Heart right ventricle (tissue), 16 donors: ENCODE results near the gene INCA1. TPM values are rescaled to one million over a fixed set of nuclear protein-coding genes. Genes with fewer than 3 reads are reported as not detected.

Source experiments
- ATAC-seq, 8 donors: fragments of 200-7000 bp; cut with Tn5 transposase; one replicate each; pipeline ENCODE4 v1.9.1; 2020; ENCODE audit warnings: mild to moderate bottlenecking in 8 of 8, moderate library complexity in 8 of 8, moderate number of reproducible peaks in 1 of 8
- DNase-seq, 2 donors: peaks; one replicate each; pipeline ENCODE4 v3.0.0-alpha.2; 2020
- H3K27ac ChIP-seq, 10 donors: fragments of 200-600 bp; sonication (generic) in 2 of 10; one replicate each; pipeline versions ENCODE4 v1.5.0 to v1.8.0; 2020 to 2022; ENCODE audit warnings: mild to moderate bottlenecking in 3 of 10
- H3K27me3 ChIP-seq, 7 donors: fragments of 200-600 bp; one replicate each; pipeline ENCODE4 v1.8.0; 2021 to 2022; ENCODE audit warnings: mild to moderate bottlenecking in 2 of 7
- H3K36me3 ChIP-seq, 9 donors: fragments of 200-600 bp; sonication (generic) in 1 of 9; one replicate each; pipeline versions ENCODE4 v1.5.0 to v1.8.0; 2020 to 2022; ENCODE audit warnings: mild to moderate bottlenecking in 2 of 9
- H3K4me1 ChIP-seq, 9 donors: fragments of 200-600 bp; sonication (generic) in 1 of 9; one replicate each; pipeline versions ENCODE4 v1.5.0 to v1.8.0; 2020 to 2022; ENCODE audit warnings: mild to moderate bottlenecking in 4 of 9
- H3K4me3 ChIP-seq, 10 donors: fragments of 200-600 bp; sonication (generic) in 2 of 10; one replicate each; pipeline versions ENCODE4 v1.5.0 to v1.8.0; 2020 to 2022; ENCODE audit warnings: mild to moderate bottlenecking in 7 of 10, moderate library complexity in 2 of 10
- H3K9me3 ChIP-seq, 11 donors: fragments of 200-600 bp in 10 of 11; sonication (generic) in 2 of 11; one replicate each; pipeline versions ENCODE4 v1.5.0 to v1.8.0; 2013 to 2022; ENCODE audit warnings: mild to moderate bottlenecking in 2 of 11, control low read depth in 1 of 11, moderate library complexity in 1 of 11
- CTCF ChIP-seq, 9 donors: fragments of 200-600 bp; sonication (generic) in 2 of 9; IDR thresholded peaks; one replicate each; pipeline versions ENCODE4 v1.5.0 to v1.8.0; 2021 to 2022; ENCODE audit warnings: antibody characterized with exemption in 9 of 9, mild to moderate bottlenecking in 5 of 9, moderate library complexity in 1 of 9
- whole genome bisulfite sequencing, 2 donors: extraction: QIAGEN DNeasy Blood & Tissue Kit; methylation state at CpG; one replicate each; pipeline ENCODE4 v1.1.7; 2013; ENCODE audit warnings: inconsistent platforms in 1 of 2; 5-methylcytosine and 5-hydroxymethylcytosine counted together
- intact Hi-C, 10 donors: fragments of 100-400 bp; cut with DNase I; formaldehyde crosslinking; loops; one replicate each; pipeline versions ENCODE4 v1.11.1 to v1.14.2; 2022
- polyA plus RNA-seq, 2 donors: library from polyadenylated mRNA; stranded (reverse); fragments of 200-250 nt; gene quantifications; one replicate each; pipeline ENCODE4 v1.2.3, GENCODE V29; 2013
- total RNA-seq, 10 donors: library from RNA; stranded (reverse); fragmentation: NEBNext Ultra II Directional in 3 of 10; extraction: Animal tissue kit (Norgen Biotek cat#: 25700) in 3 of 10; gene quantifications; one replicate each; pipeline versions ENCODE4 v1.2.1 to v1.2.4, GENCODE V29; 2021 to 2023
- donor health status: Arrhythmogenic right ventricular cardiomyopathy.
- donor health status: ischemic (EF 13 %, LVEDD 7.1; RV severe dilation, severe dysfunction).
- donor health status: healthy with polysubstance abuse.
- donor health status: DM: no; HTN: yes; CAD: no.
- donor health status: DM: no; HTN: no; CAD: no.
- donor health status: ischemic (EF 25% LVEDD 6.9; RV normal size, moderate dysfunction).
- donor health status: ischemic (EF 25% LVEDD 5.7; RV mildly dilated, moderate dysfunction).
- donor health status: healthy.
- donor health status: DM: yes; HTN: yes; CAD: no.
- donor health status: Ischemic cardiomyopathy.
- donor health status: ischemic (EF 35%, LVEDD 5.7; RV mildly dilated, moderate dysfunction).
- donor health status: nonischemic (EF 11% LVEDD 7.7; RV severe dilation, severe dysfunction).
- donor health status: DM: yes; HTN: yes; CAD: no.
- donor health status: PGD.
- donor health status: ischemic (EF 29% LVEDD 5.4; RV normal size, mild dysfunction).
- donor health status: nonischemic (EF 23%, LVEDD 6.1; RV moderate dilation, normal function).

The INCA1 gene
- total and polyA plus RNA-seq, 12 donors: 0.83 to 7.8 (median 2.2) TPM

GRCh38 chr17:5011928-5012327 lies 14.6 kb upstream of the INCA1 start:
- ATAC-seq: peak in 1 of 8 donors; percentile 9
- Histone ChIP-seq H3K36me3 (peaks cover 5 to 100% (median 68%) of the 10 kb centered on the region in 9 donors), H3K4me1 (peaks cover 0 to 6% (median 0%) of the 10 kb centered on the region in 9 donors), H3K27me3 (no peaks in the 10 kb centered on the region), H3K4me3 (no peak overlapping the region), H3K9me3 (no peaks in the 10 kb centered on the region), H3K27ac (no peak overlapping the region)
- intact Hi-C loops: no loop called here
- DNase-seq: no peak
- TF ChIP-seq CTCF (IDR thresholded peaks at IDR 0.05): no peak
- WGBS, 2 donors: 76 to 80% methylated on average over 6 of the region's 6 CpGs

GRCh38 chr17:5003214-5003867 lies 6.0 kb upstream of the INCA1 start:
- Histone ChIP-seq H3K27ac (no peak overlapping the region), H3K9me3 (no peaks in the 10 kb centered on the region), H3K4me3 (no peak overlapping the region), H3K36me3 (peaks cover 7 to 77% (median 71%) of the 10 kb centered on the region in 9 donors), H3K4me1 (peaks cover 13 to 37% (median 23%) of the 10 kb centered on the region in 9 donors), H3K27me3 (no peaks in the 10 kb centered on the region)
- intact Hi-C loops: no loop called here
- DNase-seq (no peak), ATAC-seq (no peak)
- WGBS, 2 donors: 82 to 86% methylated on average over 18 of the region's 18 CpGs
- no peak for TF ChIP-seq CTCF (IDR thresholded peaks at IDR 0.05)

GRCh38 chr17:5002121-5002788 lies 4.9 kb upstream of the INCA1 start:
- H3K9me3 ChIP-seq: no peaks in the 10 kb centered on the region
- no peak for TF ChIP-seq CTCF (IDR thresholded peaks at IDR 0.05)
- H3K27me3 ChIP-seq: no peaks in the 10 kb centered on the region
- DNase-seq (no peak), ATAC-seq (no peak)
- peak overlapping the region in 2 of 10 donors; percentile 28 to 96 for H3K27ac ChIP-seq
- H3K36me3 ChIP-seq: peaks cover 2 to 66% (median 60%) of the 10 kb centered on the region in 9 donors
- intact Hi-C loops: no loop called here
- H3K4me3 ChIP-seq: no peak overlapping the region
- peaks cover 13 to 37% (median 23%) of the 10 kb centered on the region in 9 donors for H3K4me1 ChIP-seq
- 90 to 91% methylated on average over 20 of the region's 20 CpGs for WGBS, 2 donors

- intact Hi-C loops: no loop called here
- no peaks in the 10 kb centered on the region for H3K27me3 ChIP-seq
- H3K4me1 ChIP-seq: peaks cover 18 to 44% (median 30%) of the 10 kb centered on the region in 9 donors
- DNase-seq (peak; percentile 87 to 88), ATAC-seq (peak; percentile 18 to 82 (median 68))
- H3K27ac ChIP-seq: peak overlapping the region; percentile 87 to 97 (median 94)
- peaks cover 0 to 46% (median 41%) of the 10 kb centered on the region in 9 donors for H3K36me3 ChIP-seq
- 45 to 51% methylated on average over 11 of the region's 11 CpGs for WGBS, 2 donors
- H3K9me3 ChIP-seq: no peaks in the 10 kb centered on the region
- H3K4me3 ChIP-seq: peak overlapping the region in 9 of 10 donors; percentile 67 to 100 (median 95)
- TF ChIP-seq CTCF (IDR thresholded peaks at IDR 0.05): no peak
These were observed 2.9 kb upstream of the INCA1 start for GRCh38 chr17:5000237-5000639.
